ENCODE measurements around the gene ATG4B. TPM values are rescaled to one million over a fixed set of nuclear protein-coding genes. Genes with fewer than 3 reads are reported as not detected.

Gene ATG4B
- total and polyA plus RNA-seq, 2 of the 8 experiments (the other 6 are each of a cell fraction or from before 2014, with no cell fraction given), result 103 to 155 TPM

DNA sequence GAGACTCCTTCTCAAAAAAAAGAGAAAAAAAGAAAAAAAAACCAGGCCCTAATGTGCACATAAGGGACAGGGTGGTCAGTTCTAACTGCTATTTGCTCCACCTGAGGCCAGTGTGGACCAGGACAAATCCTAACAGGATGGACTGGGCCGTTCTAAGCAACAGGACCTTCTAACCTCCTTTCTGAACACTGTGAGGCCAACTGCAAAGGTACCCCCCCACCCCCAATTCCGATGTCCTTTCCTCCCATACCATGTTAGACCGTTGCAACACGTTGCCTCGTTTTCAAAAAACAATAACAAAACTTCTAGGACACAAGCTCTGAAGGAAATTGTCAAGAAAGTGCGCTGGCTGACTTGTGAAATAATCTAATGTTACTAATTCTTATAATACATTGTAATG lies 1.7 kb upstream of the ATG4B start:
- H3K27me3 ChIP-seq (replicated peaks in 1 of 4; ENCODE audit: control insufficient read depth in 3 of 4, extremely low read depth in 1 of 4, insufficient read depth in 3 of 4, low read length in 3 of 4), result no peaks in the 10 kb centered on the region
- no peak overlapping the region for H2BK12ac ChIP-seq (ENCODE audit: low read depth, low read length)
- H3K9me3 ChIP-seq (ENCODE audit: insufficient read depth in 2 of 2, low read depth in 1 of 2, low read length in 1 of 2), result no peaks in the 10 kb centered on the region
- no peak overlapping the region for H3K56ac ChIP-seq (replicated peaks; ENCODE audit: insufficient read length, low read depth, low read length)
- H2AK5ac ChIP-seq (ENCODE audit: low read depth, low read length), result no peak overlapping the region
- no peak overlapping the region for H2BK20ac ChIP-seq (ENCODE audit: low read length)
- FAIRE-seq (no peak), DNase-seq (ENCODE audit: low read depth in 1 of 2, low spot score in 2 of 2) (no peak)
- H2BK5ac ChIP-seq (ENCODE audit: low read depth, low read length), result no peak overlapping the region
- peaks cover 22 to 23% of the 10 kb centered on the region in 2 experiments for H4K20me1 ChIP-seq (replicated peaks in 1 of 2; ENCODE audit: control insufficient read depth in 1 of 2, insufficient read depth in 2 of 2, low read length in 2 of 2)
- H3K79me2 ChIP-seq (ENCODE audit: control insufficient read depth in 1 of 2, insufficient read depth in 2 of 2, low read length in 2 of 2), result peaks cover 21 to 60% of the 10 kb centered on the region in 2 experiments
- H3K18ac ChIP-seq (ENCODE audit: extremely low read depth, low read length), result no peak overlapping the region
- no peak overlapping the region for H4K91ac ChIP-seq (replicated peaks; ENCODE audit: insufficient read length, low read length)
- no peak overlapping the region for H3K4ac ChIP-seq (replicated peaks; ENCODE audit: insufficient read length, low read depth, low read length)
- H2BK15ac ChIP-seq (ENCODE audit: low read length), result no peak overlapping the region
- no peak overlapping the region for H3K23ac ChIP-seq (ENCODE audit: insufficient read length)
- no peak overlapping the region for H3K14ac ChIP-seq (ENCODE audit: insufficient read length)
- ChIA-PET CTCF (ENCODE audit: partially characterized antibody) (no interaction called here), POLR2A (ENCODE audit: partially characterized antibody) (interaction anchor here (0.7 to 2.0 kb wide), 5 partner anchors 11 to 245 kb away, joined by 3 to 6 read pairs (median 3); no protein-coding TSS in a partner anchor)
- peaks cover 4% of the 10 kb centered on the region; the same call in 1 of the 2 replicates for H3K23me2 ChIP-seq (ENCODE audit: low read depth, low read length)
- no peak overlapping the region for H3K27ac ChIP-seq (ENCODE audit: low read depth, low read length)
- peaks cover 0 to 8% (median 4%) of the 10 kb centered on the region in 4 experiments; a peak in 5 of 7 replicates for H3K4me1 ChIP-seq (replicated peaks in 1 of 4; ENCODE audit: control insufficient read depth in 3 of 4, insufficient read depth in 4 of 4, low read length in 3 of 4)
- peak overlapping the region; percentile 49 to 90 (median 70) for H3K4me3 ChIP-seq (ENCODE audit: extremely low read depth in 1 of 4, insufficient read depth in 2 of 4, low read depth in 3 of 4, low read length in 4 of 4)
- no peak overlapping the region for H4K5ac ChIP-seq (ENCODE audit: insufficient read length, low read depth, low read length)
- peaks cover 25% of the 10 kb centered on the region for H3K79me1 ChIP-seq (ENCODE audit: low read depth, low read length)
- H4K8ac ChIP-seq (ENCODE audit: extremely low read depth, insufficient read depth, low read length), result no peak overlapping the region
- 47% methylated on average over 6 of the region's 6 CpGs; no CpG with 5 or more reads in 1 of the 2 experiments for WGBS, 2 experiments (ENCODE audit: extremely low coverage in 1 of 2, insufficient coverage in 1 of 2, insufficient read length in 1 of 2, insufficient replicate concordance in 2 of 2, low coverage in 1 of 2, low lambda C conversion rate in 2 of 2, missing lambda C conversion rate in 1 of 2)
- no peak overlapping the region for H2AFZ ChIP-seq (ENCODE audit: low read length)
- peak overlapping the region; percentile 75 to 90 for H3K4me2 ChIP-seq (ENCODE audit: insufficient read depth in 1 of 2, low read depth in 2 of 2, low read length in 2 of 2)
- H3K9ac ChIP-seq (replicated peaks in 1 of 4; ENCODE audit: extremely low read depth in 1 of 4, low read depth in 3 of 4, low read length in 3 of 4), result peak overlapping the region in 3 of 4 experiments; percentile 71 to 81 (median 81); a peak in 4 of 7 replicates
- peaks cover 6 to 33% (median 18%) of the 10 kb centered on the region in 4 experiments; a peak in 6 of 8 replicates for H3K36me3 ChIP-seq (ENCODE audit: control insufficient read depth in 2 of 4, insufficient read depth in 4 of 4, low read length in 3 of 4)
- no peak overlapping the region for H2BK120ac ChIP-seq (replicated peaks; ENCODE audit: low read depth, low read length)
- no peak for TF ChIP-seq CTBP2 (IDR thresholded peaks at IDR 0.05; ENCODE audit: borderline replicate concordance, insufficient read depth, insufficient read length, low read length)

All from H1 (cell line).